H1 (cell line): ENCODE measurements around the gene NAALADL1. TPM values are rescaled to one million over a fixed set of nuclear protein-coding genes. Genes with fewer than 3 reads are reported as not detected.

ENCODE experiments used
- KDM4A ChIP-seq: IDR thresholded peaks from one replicate; pipeline ENCODE4 v1.7.1; 2012; ENCODE audit warnings: low read depth, mild to moderate bottlenecking, moderate library complexity, low read length, inconsistent platforms; ENCODE audit not compliant: severe bottlenecking
- NANOG ChIP-seq: IDR thresholded peaks from 2 replicates; pipeline ENCODE4 v1.6.1; 2011; ENCODE audit warnings: low read length, low read depth, mild to moderate bottlenecking, inconsistent platforms; ENCODE audit not compliant: insufficient read depth, poor library complexity, severe bottlenecking
- PHF8 ChIP-seq: fragments of 200-600 bp; sonication (generic); conservative IDR thresholded peaks from 2 replicates; pipeline ENCODE4 v1.7.1; 2012; ENCODE audit warnings: low read depth, mild to moderate bottlenecking, inconsistent platforms, low read length, moderate library complexity
- POLR2A ChIP-seq, 2 experiments: IDR thresholded peaks; 1 replicate in 1 of 2; 2 replicates in 1 of 2; pipeline ENCODE4 v1.6.1; 2011; ENCODE audit warnings: low read depth in 2 of 2, low read length in 2 of 2, mild to moderate bottlenecking in 2 of 2; ENCODE audit errors: control extremely low read depth in 1 of 2
- SIRT6 ChIP-seq: IDR thresholded peaks from one replicate; pipeline ENCODE4 v1.7.1; 2012; ENCODE audit warnings: low read length, inconsistent platforms
- YY1 ChIP-seq: IDR thresholded peaks from 2 replicates; pipeline ENCODE4 v1.6.1; 2011; ENCODE audit warnings: low read depth, mild to moderate bottlenecking, low read length
- polyA plus RNA-seq, 7 experiments: library from polyadenylated mRNA; depleted of rRNA in 3 of 7; stranded (reverse) in 5 of 7; unstranded in 2 of 7; fragments of >200 nt in 5 of 7; fragments of 200-250 nt in 2 of 7; gene quantifications; 1 replicate in 5 of 7; 2 replicates in 1 of 7; 4 replicates in 1 of 7; pipeline versions ENCODE4 v1.2.1 to v1.2.3, GENCODE V29; 2011 to 2013; ENCODE audit warnings: missing spikeins in 2 of 7, mixed read lengths in 2 of 7
- total RNA-seq: library from RNA; stranded (reverse); fragmentation: NEBNext Ultra II Directional; extraction: Animal tissue kit (Norgen Biotek cat#: 25700); gene quantifications from 2 replicates; pipeline ENCODE4 v1.2.1, GENCODE V29; 2021
- TF ChIP-seq, protein P1 (sequence below): fragments of 300-600 bp; sonication (generic); IDR thresholded peaks from 2 replicates; pipeline ENCODE4 v1.7.1; 2012; ENCODE audit warnings: low read length, moderate library complexity, mild to moderate bottlenecking, inconsistent platforms; ENCODE audit not compliant: insufficient replicate concordance
- TF ChIP-seq, protein P2 (sequence below): IDR thresholded peaks from 2 replicates; pipeline ENCODE4 v1.6.1; 2012; ENCODE audit warnings: low read length, inconsistent platforms

Gene NAALADL1
- total and polyA plus RNA-seq, 2 of the 8 experiments (the other 6 are each of a cell fraction or from before 2014, with no cell fraction given): 7.5 to 9.9 TPM

DNA sequence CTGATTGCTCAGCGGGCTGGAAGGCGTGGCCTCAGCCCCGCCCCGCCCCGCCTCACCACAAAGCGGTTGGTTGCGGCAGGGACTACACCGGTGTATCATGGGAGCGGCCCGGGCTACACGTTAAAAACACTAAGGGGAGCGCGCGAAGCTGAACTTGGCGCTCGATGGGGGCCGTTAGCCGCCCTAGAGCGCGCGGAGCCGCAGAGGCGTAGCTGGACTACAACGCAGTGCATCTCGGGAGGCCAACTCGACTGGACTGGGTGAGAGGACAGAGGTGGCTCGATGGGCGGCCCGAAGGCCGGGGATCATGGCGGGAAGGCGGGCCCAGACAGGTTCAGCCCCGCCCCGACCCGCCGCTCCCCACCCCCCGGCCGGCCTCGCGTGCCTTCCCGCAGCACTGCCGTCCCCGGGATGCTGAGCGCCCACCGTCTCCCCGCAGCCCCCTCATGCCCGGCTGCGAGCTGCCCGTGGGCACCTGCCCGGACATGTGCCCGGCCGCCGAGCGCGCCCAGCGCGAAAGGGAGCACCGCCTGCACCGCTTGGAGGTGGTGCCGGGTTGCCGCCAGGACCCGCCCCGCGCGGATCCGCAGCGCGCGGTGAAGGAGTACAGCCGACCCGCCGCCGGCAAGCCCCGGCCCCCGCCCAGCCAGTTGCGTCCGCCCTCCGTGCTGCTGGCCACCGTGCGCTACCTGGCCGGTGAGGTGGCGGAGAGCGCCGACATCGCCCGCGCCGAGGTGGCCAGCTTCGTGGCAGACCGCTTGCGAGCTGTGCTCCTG is 17.3 kb downstream of the NAALADL1 start, which contains the start of gene SAC3D1 (continued):
- TF ChIP-seq, protein P1, sequence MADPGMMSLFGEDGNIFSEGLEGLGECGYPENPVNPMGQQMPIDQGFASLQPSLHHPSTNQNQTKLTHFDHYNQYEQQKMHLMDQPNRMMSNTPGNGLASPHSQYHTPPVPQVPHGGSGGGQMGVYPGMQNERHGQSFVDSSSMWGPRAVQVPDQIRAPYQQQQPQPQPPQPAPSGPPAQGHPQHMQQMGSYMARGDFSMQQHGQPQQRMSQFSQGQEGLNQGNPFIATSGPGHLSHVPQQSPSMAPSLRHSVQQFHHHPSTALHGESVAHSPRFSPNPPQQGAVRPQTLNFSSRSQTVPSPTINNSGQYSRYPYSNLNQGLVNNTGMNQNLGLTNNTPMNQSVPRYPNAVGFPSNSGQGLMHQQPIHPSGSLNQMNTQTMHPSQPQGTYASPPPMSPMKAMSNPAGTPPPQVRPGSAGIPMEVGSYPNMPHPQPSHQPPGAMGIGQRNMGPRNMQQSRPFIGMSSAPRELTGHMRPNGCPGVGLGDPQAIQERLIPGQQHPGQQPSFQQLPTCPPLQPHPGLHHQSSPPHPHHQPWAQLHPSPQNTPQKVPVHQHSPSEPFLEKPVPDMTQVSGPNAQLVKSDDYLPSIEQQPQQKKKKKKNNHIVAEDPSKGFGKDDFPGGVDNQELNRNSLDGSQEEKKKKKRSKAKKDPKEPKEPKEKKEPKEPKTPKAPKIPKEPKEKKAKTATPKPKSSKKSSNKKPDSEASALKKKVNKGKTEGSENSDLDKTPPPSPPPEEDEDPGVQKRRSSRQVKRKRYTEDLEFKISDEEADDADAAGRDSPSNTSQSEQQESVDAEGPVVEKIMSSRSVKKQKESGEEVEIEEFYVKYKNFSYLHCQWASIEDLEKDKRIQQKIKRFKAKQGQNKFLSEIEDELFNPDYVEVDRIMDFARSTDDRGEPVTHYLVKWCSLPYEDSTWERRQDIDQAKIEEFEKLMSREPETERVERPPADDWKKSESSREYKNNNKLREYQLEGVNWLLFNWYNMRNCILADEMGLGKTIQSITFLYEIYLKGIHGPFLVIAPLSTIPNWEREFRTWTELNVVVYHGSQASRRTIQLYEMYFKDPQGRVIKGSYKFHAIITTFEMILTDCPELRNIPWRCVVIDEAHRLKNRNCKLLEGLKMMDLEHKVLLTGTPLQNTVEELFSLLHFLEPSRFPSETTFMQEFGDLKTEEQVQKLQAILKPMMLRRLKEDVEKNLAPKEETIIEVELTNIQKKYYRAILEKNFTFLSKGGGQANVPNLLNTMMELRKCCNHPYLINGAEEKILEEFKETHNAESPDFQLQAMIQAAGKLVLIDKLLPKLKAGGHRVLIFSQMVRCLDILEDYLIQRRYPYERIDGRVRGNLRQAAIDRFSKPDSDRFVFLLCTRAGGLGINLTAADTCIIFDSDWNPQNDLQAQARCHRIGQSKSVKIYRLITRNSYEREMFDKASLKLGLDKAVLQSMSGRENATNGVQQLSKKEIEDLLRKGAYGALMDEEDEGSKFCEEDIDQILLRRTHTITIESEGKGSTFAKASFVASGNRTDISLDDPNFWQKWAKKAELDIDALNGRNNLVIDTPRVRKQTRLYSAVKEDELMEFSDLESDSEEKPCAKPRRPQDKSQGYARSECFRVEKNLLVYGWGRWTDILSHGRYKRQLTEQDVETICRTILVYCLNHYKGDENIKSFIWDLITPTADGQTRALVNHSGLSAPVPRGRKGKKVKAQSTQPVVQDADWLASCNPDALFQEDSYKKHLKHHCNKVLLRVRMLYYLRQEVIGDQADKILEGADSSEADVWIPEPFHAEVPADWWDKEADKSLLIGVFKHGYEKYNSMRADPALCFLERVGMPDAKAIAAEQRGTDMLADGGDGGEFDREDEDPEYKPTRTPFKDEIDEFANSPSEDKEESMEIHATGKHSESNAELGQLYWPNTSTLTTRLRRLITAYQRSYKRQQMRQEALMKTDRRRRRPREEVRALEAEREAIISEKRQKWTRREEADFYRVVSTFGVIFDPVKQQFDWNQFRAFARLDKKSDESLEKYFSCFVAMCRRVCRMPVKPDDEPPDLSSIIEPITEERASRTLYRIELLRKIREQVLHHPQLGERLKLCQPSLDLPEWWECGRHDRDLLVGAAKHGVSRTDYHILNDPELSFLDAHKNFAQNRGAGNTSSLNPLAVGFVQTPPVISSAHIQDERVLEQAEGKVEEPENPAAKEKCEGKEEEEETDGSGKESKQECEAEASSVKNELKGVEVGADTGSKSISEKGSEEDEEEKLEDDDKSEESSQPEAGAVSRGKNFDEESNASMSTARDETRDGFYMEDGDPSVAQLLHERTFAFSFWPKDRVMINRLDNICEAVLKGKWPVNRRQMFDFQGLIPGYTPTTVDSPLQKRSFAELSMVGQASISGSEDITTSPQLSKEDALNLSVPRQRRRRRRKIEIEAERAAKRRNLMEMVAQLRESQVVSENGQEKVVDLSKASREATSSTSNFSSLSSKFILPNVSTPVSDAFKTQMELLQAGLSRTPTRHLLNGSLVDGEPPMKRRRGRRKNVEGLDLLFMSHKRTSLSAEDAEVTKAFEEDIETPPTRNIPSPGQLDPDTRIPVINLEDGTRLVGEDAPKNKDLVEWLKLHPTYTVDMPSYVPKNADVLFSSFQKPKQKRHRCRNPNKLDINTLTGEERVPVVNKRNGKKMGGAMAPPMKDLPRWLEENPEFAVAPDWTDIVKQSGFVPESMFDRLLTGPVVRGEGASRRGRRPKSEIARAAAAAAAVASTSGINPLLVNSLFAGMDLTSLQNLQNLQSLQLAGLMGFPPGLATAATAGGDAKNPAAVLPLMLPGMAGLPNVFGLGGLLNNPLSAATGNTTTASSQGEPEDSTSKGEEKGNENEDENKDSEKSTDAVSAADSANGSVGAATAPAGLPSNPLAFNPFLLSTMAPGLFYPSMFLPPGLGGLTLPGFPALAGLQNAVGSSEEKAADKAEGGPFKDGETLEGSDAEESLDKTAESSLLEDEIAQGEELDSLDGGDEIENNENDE: no peak
- TF ChIP-seq POLR2A (IDR thresholded peaks at IDR 0.05; ENCODE audit: control extremely low read depth in 1 of 2, low read depth in 2 of 2, low read length in 2 of 2): peak; percentile 58 to 60
- TF ChIP-seq PHF8: peak; percentile 79
- TF ChIP-seq SIRT6: no peak
- TF ChIP-seq NANOG: no peak
- peak; percentile 23; the same call in 1 of the 2 replicates for TF ChIP-seq YY1
- TF ChIP-seq, protein P2, sequence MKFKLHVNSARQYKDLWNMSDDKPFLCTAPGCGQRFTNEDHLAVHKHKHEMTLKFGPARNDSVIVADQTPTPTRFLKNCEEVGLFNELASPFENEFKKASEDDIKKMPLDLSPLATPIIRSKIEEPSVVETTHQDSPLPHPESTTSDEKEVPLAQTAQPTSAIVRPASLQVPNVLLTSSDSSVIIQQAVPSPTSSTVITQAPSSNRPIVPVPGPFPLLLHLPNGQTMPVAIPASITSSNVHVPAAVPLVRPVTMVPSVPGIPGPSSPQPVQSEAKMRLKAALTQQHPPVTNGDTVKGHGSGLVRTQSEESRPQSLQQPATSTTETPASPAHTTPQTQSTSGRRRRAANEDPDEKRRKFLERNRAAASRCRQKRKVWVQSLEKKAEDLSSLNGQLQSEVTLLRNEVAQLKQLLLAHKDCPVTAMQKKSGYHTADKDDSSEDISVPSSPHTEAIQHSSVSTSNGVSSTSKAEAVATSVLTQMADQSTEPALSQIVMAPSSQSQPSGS: no peak
- peak; percentile 70 for TF ChIP-seq KDM4A
